Neuron (in vitro differentiated cells): Measurements from ENCODE around the gene SYNE1.

Experiments
- H2AFZ ChIP-seq: one replicate; pipeline ENCODE4 v1.6.1; 2013; ENCODE audit warnings: low read depth, mild to moderate bottlenecking, inconsistent platforms, low read length, moderate library complexity
- H3K27me3 ChIP-seq: one replicate; pipeline ENCODE4 v1.6.1; 2013; ENCODE audit warnings: low read length; ENCODE audit not compliant: insufficient read depth
- H3K36me3 ChIP-seq: one replicate; pipeline ENCODE4 v1.6.1; 2013; ENCODE audit warnings: low read length; ENCODE audit not compliant: insufficient read depth
- H3K4me1 ChIP-seq: one replicate; pipeline ENCODE4 v1.6.1; 2013; ENCODE audit warnings: low read length; ENCODE audit not compliant: insufficient read depth
- H3K4me3 ChIP-seq: 2 replicates; pipeline ENCODE4 v1.5.1; 2013; ENCODE audit warnings: mild to moderate bottlenecking, low read length, moderate library complexity
- H3K9me3 ChIP-seq: one replicate; pipeline ENCODE4 v1.6.1; 2013; ENCODE audit warnings: low read length

Gene SYNE1

DNA sequence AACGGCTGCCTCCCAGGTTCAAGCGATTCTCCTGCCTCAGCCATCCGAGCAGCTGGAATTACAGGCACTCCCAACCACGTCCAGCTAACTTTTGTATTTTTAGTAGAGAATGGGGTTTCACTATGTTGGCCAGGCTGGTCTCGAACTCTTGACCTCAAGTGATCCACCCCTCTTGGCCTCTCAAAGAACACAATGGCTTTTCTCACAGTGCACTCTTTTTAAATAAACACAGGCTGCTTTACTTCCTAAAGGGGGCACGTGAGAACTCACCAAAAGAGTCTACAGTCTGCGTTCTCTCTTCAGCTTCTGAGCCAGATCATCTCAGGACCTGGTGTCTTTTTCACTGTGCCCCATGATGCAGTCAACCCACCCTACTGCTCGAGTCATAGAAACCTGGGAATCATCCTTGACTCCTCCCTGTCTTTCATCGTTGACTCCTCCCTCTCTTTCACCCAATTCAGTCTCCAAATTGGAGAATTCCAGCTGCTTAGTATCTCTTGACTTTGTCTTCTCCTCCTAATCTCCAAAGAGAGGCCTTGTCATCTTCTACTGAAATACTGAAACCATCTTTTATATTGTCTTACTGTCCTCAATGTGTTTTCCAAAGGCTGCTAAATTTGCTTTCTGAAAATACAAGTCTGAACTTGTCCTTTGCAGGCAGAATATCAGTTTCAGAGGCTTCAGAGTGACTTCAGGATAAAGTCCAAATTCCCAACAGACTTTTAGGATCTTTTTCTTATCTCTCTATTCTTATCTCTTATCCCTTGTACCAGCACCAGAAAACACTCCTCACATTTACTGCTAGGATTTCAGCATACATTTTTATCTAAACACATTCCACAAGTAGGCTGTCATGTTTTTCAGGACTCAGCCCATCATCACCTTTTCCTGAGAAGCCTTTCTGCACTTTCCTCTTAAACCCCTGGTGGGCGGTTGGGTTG, 323.4 kb downstream of the SYNE1 start:
- no peaks in the 10 kb centered on the region for H3K36me3 ChIP-seq
- H3K27me3 ChIP-seq, result no peaks in the 10 kb centered on the region
- H3K4me1 ChIP-seq, result no peaks in the 10 kb centered on the region
- H3K9me3 ChIP-seq, result no peaks in the 10 kb centered on the region
- H2AFZ ChIP-seq, result no peak overlapping the region
- no peak overlapping the region for H3K4me3 ChIP-seq

DNA sequence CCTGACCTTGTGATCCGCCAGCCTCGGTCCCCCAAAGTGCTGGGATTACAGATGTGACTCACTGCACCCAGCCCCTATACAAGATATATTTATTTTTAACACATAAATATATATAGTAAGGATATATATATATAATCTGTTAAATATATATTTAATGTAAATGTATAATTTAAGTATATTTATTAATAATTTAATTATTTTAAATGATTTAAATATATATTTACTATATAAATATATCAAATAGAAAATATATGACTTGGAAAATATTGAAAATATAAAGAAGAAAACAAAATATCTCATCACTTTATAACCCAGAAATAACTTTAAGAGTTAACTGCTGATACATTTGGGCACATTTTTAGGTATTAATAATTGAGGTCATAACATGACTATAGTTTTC, 324.7 kb downstream of the SYNE1 start:
- no peaks in the 10 kb centered on the region for H3K36me3 ChIP-seq
- no peaks in the 10 kb centered on the region for H3K4me1 ChIP-seq
- H2AFZ ChIP-seq, result no peak overlapping the region
- H3K27me3 ChIP-seq, result no peaks in the 10 kb centered on the region
- no peak overlapping the region for H3K4me3 ChIP-seq
- H3K9me3 ChIP-seq, result no peaks in the 10 kb centered on the region

DNA sequence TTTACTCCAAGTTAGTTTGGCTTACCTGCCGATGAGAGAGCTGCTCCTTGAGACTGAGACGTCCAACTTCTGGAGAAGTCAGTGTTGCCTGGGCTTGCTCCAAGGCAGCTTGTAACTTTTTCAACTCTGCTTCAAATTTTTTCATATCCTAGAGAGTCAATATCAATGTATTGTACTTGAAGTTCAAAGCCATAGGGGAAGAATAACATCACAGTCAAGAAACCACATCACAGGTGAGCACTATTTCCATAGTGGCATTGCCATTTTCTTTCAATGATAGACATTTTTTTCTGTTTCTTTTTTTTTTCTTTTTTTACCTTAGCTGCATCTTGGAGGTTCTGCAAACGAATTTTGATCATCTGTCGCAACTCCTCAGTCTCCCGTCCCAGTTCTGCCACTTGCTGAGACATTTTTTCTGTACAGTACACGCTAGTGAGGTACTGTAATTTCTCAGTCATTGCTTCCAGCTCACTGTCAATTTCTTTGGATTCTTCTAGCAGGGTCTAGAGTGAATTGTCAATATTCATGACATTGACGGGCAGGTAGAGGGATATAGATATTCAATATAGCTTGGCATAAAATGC, 326.7 kb downstream of the SYNE1 start:
- Histone ChIP-seq H3K36me3 (no peaks in the 10 kb centered on the region), H3K4me1 (no peaks in the 10 kb centered on the region), H3K9me3 (no peaks in the 10 kb centered on the region), H3K27me3 (no peaks in the 10 kb centered on the region), H3K4me3 (no peak overlapping the region), H2AFZ (no peak overlapping the region)

DNA sequence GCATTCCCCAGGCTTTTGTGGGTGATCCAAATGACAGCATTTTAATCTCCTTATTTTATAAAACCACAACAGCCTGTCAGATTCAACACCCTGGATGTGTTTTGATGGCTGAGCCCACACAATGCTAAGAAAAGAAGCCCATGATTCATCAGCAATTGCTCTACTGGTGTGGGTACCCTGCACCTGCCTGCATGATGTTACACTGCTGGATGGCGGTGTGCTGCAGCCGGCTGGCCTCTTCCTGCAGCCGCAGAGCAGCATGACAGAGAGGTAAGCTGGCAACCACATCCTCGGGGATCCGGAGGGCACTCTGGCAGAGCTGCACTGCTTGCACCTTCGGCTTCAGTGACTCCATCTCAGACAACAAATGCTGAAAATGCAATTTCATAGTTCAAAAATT, 327.5 kb downstream of the SYNE1 start:
- Histone ChIP-seq H2AFZ (no peak overlapping the region), H3K27me3 (no peaks in the 10 kb centered on the region), H3K36me3 (no peaks in the 10 kb centered on the region), H3K4me3 (no peak overlapping the region), H3K9me3 (no peaks in the 10 kb centered on the region), H3K4me1 (no peaks in the 10 kb centered on the region)

DNA sequence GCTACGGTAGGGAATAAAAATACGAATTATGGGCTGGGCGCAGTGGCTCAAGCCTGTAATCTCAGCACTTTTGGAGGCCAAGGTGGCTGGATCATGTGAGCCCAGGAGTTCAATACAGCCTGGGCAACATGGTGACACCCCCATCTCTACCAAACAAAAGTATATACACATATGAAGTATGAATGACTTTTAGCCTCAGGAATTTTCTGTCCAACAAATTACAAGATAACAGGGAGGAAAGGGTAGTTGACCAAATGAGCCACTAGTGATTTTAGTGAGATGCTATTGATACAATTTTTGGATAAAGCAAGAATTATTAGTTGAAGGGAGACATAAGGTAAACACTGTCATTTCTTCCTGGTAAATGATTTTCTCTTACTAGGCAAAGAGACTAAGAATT, 328.2 kb downstream of the SYNE1 start:
- H3K36me3 ChIP-seq, result no peaks in the 10 kb centered on the region
- no peaks in the 10 kb centered on the region for H3K27me3 ChIP-seq
- H3K9me3 ChIP-seq, result no peaks in the 10 kb centered on the region
- H2AFZ ChIP-seq, result no peak overlapping the region
- H3K4me1 ChIP-seq, result no peaks in the 10 kb centered on the region
- no peak overlapping the region for H3K4me3 ChIP-seq

DNA sequence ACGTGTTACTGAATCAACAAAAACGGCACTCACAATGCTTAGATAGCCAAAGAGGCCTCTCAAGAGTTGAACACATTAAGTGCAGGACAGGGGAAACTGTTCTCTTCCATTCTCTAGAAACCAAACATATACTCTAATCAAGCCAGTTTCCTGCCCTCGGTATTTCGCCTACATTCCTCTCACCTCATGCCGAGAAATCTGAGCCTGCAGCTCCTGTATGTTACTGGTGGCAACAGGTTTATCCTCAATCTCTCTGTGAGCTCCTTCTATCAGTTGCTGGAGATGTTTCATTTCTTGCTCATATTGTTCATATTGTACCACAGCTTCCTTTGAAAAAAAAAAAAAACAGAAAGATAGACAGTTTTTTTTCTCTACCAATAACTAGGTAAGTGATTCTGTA, 328.9 kb downstream of the SYNE1 start:
- Histone ChIP-seq H3K36me3 (no peaks in the 10 kb centered on the region), H2AFZ (no peak overlapping the region), H3K4me3 (no peak overlapping the region), H3K9me3 (no peaks in the 10 kb centered on the region), H3K27me3 (no peaks in the 10 kb centered on the region), H3K4me1 (no peaks in the 10 kb centered on the region)

DNA sequence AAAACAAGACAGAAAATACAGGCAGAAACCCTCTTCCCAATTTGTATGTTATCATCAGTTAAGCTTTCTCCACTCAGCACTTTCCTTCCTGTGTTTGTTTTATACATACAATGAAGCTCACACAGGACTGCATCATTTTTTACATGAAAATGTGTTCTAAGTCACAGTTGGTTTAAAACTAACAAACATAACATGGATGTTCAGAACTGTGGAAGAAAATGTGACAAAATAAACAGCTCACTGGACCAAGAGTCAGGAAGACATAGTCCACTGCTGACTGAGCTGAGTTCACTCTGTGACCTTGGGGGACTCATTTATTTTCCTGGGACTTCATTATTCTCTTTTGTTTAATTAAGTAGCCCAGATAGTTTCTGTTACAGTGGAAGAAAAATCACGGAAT, 331.5 kb downstream of the SYNE1 start:
- no peaks in the 10 kb centered on the region for H3K36me3 ChIP-seq
- no peaks in the 10 kb centered on the region for H3K9me3 ChIP-seq
- no peak overlapping the region for H2AFZ ChIP-seq
- no peak overlapping the region for H3K4me3 ChIP-seq
- no peaks in the 10 kb centered on the region for H3K27me3 ChIP-seq
- H3K4me1 ChIP-seq, result no peaks in the 10 kb centered on the region

DNA sequence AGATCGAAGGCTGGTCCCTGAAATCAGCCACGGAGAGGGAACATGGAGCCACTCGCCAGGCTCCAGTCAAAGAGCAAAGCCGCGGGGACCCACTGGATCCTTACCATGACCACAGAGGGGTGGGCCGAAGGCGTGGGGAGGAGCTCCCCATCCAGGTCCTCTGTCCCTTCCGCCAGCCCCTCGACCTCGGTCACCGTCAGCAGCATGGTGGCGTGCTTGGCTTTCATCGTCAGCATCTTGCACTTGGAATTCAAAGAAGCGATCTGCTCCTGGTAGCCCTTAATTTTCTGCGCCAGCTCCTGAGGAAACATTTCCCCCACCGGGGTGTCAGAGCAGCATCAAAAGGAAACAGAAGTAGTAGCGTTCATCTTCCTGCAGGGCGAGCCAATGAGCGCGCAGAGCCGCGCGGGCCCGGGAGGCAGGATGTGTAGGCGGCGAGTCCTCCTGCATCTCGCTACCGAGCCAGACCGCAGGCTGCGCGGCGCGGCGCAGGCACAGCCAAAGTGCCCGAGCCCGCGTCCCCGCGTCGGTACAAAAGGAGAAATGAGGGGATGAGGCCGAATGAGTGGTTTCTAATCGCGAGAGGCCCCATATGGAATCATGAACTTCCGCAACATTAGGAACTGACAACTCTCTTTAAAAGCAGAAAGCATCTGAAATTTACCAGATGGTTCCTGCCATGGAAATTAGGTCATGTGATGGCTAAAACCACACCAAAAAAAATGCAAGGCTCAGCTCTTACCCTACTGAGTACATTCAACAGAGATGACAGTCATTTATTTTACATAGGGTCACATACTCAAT, 335.2 kb downstream of the SYNE1 start:
- no peaks in the 10 kb centered on the region for H3K36me3 ChIP-seq
- no peaks in the 10 kb centered on the region for H3K27me3 ChIP-seq
- H3K4me3 ChIP-seq, result peak overlapping the region; percentile 58
- peak overlapping the region; percentile 63 for H2AFZ ChIP-seq
- H3K4me1 ChIP-seq, result no peaks in the 10 kb centered on the region
- H3K9me3 ChIP-seq, result no peaks in the 10 kb centered on the region

DNA sequence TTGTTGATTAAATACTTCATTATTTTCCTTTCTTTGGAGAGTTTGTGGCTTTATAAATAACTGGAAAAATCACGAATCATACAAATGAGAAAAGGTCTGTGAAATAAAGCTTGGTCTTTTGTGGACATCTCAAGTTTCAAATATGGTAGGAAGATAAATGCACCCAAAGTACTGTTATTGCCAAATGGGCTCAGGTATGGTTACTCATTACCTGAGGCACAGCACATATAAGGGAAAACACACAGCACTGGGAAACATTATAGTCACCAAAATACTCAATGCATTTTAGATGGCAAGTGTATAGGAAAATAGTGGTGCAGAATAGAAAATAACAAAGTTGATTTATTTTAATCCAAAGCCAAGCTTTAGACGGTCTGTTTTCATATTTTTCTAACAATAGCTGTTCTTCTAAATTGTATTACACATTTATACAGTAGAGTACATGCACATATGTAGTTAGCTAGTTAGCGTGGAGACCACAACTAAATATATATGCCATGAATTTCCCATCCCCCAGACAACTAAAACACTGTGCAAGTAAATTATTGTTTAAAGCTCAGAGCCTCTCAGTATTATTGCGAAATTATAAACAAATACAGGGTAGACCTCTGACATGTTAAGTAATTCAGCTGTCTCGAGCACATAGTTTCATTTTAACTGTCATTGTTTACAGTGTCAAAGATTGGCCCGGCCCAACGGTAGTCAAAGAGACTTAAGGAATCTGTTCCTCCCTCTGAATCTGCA, 336.0 kb downstream of the SYNE1 start:
- Histone ChIP-seq H3K4me3 (peak overlapping the region; percentile 58), H3K9me3 (no peaks in the 10 kb centered on the region), H2AFZ (peak overlapping the region; percentile 63), H3K27me3 (no peaks in the 10 kb centered on the region), H3K4me1 (no peaks in the 10 kb centered on the region), H3K36me3 (no peaks in the 10 kb centered on the region)

DNA sequence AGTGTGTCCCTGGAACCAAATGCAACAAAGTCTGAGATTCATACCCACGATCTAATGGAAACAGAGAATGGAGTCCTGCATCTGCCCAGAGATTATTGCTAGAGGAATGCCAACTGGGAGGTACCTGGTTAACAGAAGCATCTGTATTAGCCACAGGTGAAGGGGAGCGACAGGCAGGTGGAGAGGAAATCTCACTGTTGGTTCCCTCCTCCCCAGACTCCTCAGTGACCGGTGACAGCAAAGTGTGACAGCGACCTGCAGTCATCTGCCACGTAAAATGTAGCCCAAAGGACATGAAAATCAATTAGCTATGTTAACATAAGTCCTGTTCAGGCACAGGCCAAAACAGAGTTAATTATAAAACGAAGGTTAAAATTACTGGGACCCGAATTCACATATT, 336.6 kb downstream of the SYNE1 start:
- H3K4me3 ChIP-seq, result peak overlapping the region; percentile 58
- H2AFZ ChIP-seq, result no peak overlapping the region
- H3K27me3 ChIP-seq, result no peaks in the 10 kb centered on the region
- H3K36me3 ChIP-seq, result no peaks in the 10 kb centered on the region
- no peaks in the 10 kb centered on the region for H3K4me1 ChIP-seq
- no peaks in the 10 kb centered on the region for H3K9me3 ChIP-seq

DNA sequence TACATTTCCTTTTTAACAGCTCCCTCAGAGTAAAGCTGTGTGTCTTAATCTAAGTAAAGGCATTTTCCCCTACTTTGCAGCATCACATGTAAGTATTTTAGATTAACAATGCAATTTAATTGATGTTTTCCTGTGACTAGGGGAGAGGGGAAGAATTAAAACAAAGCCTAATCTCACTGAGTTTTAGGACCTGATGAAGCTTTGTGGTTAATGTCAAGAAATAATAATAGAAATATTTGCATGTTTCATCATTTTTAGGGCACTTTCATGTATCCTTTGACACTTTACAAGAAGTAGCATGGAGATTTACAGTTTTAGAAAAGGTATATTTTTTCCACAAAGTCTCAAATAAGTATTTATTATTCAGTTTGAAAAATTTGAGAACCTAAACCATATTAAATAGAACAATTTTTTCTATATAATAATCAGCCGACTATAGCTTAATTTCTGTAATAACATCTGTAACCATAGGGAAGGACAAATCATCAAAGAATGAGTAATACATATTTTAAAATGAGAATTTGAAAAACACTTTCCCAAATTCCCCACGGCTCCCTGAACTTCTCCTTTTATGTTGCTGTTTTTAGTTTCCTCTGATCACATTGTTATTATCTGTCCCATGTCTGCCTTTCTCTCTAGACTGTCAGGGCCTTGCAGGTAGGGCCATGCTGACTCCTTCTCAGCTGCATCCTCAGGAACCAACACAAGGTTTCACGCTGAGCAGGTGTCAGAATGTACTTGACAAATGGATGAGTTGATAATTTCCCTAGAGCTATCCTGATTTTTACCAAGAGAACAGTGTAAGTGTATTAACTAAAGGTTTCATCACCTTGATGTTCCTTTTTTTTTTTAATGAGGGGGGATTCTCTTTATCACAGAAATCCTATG, 338.1 kb downstream of the SYNE1 start:
- H3K4me3 ChIP-seq, result no peak overlapping the region
- H3K27me3 ChIP-seq, result no peaks in the 10 kb centered on the region
- no peaks in the 10 kb centered on the region for H3K9me3 ChIP-seq
- no peaks in the 10 kb centered on the region for H3K36me3 ChIP-seq
- H3K4me1 ChIP-seq, result no peaks in the 10 kb centered on the region
- no peak overlapping the region for H2AFZ ChIP-seq

DNA sequence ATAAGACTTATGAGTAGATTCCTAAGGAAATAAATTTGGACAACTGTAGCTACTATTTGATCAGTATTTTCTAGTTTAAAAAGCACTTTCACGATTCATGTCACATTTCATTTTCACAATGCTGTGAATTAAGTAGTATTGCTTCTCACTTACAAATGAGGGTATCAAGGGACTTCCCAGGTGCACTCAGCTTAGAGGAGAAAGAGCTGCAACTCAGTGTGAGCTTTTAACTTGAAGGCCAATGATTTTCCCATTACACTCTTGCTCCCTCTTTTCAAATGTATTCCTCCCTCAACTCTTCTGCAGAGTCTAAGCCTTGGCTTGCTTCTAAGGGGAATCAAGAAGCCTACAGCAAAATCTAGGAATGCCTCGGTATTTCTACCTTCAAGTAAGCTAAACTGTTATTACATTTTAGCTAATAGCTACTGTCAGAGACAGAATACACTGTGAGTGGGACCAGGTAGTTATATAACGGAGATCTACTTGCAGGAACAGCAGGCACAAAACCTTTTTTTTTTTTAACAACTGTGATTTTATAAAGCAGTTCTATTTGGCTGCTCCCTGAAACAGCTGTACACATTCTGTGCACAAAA, 339.0 kb downstream of the SYNE1 start:
- Histone ChIP-seq H2AFZ (no peak overlapping the region), H3K4me3 (no peak overlapping the region), H3K36me3 (peaks cover 7% of the 10 kb centered on the region), H3K9me3 (no peaks in the 10 kb centered on the region), H3K27me3 (no peaks in the 10 kb centered on the region), H3K4me1 (no peaks in the 10 kb centered on the region)
